D721Med (cell line): Measurements from ENCODE around the gene FOXN4.

Experiments used
- DNase-seq: peaks from one replicate; pipeline ENCODE4 v3.0.0; 2011; ENCODE audit warnings: low spot score; ENCODE audit not compliant: insufficient read length
- FAIRE-seq: peaks from 2 replicates; lab custom pipeline; 2011; peaks lifted over from hg19 to GRCh38; lab: Jason Lieb, UNC
- TF ChIP-seq, protein P1 (sequence below): IDR thresholded peaks from 2 replicates; pipeline ENCODE4 v1.5.1; 2012; ENCODE audit warnings: mild to moderate bottlenecking, control low read depth; ENCODE audit not compliant: insufficient read depth; ENCODE audit errors: missing control alignments

The FOXN4 gene

GRCh38 chr12:109290061-109290460 is 19.0 kb downstream of the FOXN4 start:
- DNase-seq: no peak
- TF ChIP-seq, protein P1, sequence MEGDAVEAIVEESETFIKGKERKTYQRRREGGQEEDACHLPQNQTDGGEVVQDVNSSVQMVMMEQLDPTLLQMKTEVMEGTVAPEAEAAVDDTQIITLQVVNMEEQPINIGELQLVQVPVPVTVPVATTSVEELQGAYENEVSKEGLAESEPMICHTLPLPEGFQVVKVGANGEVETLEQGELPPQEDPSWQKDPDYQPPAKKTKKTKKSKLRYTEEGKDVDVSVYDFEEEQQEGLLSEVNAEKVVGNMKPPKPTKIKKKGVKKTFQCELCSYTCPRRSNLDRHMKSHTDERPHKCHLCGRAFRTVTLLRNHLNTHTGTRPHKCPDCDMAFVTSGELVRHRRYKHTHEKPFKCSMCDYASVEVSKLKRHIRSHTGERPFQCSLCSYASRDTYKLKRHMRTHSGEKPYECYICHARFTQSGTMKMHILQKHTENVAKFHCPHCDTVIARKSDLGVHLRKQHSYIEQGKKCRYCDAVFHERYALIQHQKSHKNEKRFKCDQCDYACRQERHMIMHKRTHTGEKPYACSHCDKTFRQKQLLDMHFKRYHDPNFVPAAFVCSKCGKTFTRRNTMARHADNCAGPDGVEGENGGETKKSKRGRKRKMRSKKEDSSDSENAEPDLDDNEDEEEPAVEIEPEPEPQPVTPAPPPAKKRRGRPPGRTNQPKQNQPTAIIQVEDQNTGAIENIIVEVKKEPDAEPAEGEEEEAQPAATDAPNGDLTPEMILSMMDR: no peak

DNA sequence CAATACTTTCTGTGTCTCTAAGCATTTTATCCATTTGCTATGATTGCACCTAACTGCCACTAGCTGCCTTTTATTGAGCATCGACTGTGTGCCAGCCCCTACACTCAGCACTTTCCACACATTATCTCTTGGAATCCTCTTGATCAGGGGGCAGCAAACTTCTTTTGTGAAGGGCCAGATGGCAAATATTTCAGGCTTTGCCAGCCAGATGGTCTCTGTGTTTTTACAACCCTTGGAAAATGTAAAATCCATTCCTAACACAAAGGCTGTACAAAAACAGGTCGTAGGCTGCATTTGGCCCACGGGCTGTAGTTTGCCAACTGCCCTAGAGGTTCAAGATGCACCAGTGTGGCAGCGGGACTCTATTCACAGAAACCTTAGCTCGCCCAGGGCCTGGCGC is 19.5 kb downstream of the FOXN4 start:
- TF ChIP-seq, protein P1: no peak
- FAIRE-seq (no peak), DNase-seq (no peak)

More at GRCh38 chr12:109290061-109290460, 19.0 kb downstream of the FOXN4 start:
- FAIRE-seq: no peak

GRCh38 chr12:109289004-109289403 is 20.1 kb downstream of the FOXN4 start:
- TF ChIP-seq, protein P1: no peak
- DNase-seq (no peak), FAIRE-seq (no peak)

DNA sequence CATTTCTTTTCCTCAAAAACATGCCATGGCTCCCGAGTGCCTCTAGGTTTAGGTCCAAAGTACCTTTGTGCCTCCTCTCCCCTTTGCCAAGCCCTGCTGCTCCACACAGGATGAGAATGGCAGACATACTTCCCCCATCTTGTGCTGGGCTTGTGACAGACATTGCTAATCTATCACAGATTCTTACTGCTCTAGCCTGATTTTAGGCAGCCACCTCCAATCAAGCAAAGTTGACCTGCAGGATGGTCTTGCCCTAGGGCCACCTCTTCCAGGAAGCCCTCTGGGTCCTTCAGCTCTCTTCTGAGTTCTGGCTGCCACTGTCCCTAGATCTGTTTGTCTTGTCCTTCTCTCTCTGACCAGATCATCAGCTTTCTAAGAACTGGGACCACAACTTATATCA is 20.5 kb downstream of the FOXN4 start:
- no peak for DNase-seq
- TF ChIP-seq, protein P1: no peak
- no peak for FAIRE-seq

GRCh38 chr12:109287811-109288469 is 21.1 kb downstream of the FOXN4 start:
- no peak for FAIRE-seq
- TF ChIP-seq, protein P1: no peak

DNA sequence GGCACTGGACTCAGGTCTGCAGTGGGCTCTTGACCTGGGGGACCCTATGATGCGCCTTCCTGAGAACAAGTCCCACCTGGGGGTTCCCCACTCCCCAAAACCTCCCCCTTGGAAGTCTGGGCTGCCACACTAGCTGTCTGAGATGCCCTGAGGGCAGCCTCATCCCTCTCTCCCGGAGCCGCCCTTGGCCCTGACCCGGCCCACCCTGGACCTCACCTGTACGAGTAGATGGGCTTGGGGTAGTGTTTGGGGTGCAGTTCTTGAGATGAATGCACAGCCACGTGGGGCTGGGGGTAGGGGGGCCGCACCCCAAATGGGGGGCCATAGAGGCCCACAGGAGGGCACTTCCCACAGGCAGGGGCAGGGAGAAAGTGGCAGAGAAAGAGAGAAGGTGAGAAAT is 21.9 kb downstream of the FOXN4 start:
- DNase-seq (no peak), FAIRE-seq (no peak)
- TF ChIP-seq, protein P1: no peak

More at GRCh38 chr12:109287811-109288469, 21.1 kb downstream of the FOXN4 start:
- DNase-seq: no peak

GRCh38 chr12:109286652-109287051 is 22.4 kb downstream of the FOXN4 start:
- TF ChIP-seq, protein P1: no peak
- DNase-seq: no peak
- no peak for FAIRE-seq
